SK-N-SH treated with all-trans-retinoic acid at 6 μM for 48 hours (cell line): Measurements from ENCODE around the gene CEP295NL.

Experiments
- CSDC2 ChIP-seq: fragments of 250-450 bp; sonication (Bioruptor Pico); IDR thresholded peaks from 2 replicates; pipeline ENCODE4 v1.5.0; 2020; ENCODE audit warnings: mild to moderate bottlenecking, moderate library complexity
- ESRRG ChIP-seq: fragments of 250-450 bp; sonication (Bioruptor Pico); IDR thresholded peaks from 2 replicates; pipeline ENCODE4 v1.6.1; 2021; ENCODE audit warnings: mild to moderate bottlenecking
- SNAI2 ChIP-seq: fragments of 250-450 bp; sonication (Bioruptor Pico); IDR thresholded peaks from 2 replicates; pipeline ENCODE4 v1.5.0; 2020; ENCODE audit warnings: mild to moderate bottlenecking, moderate library complexity
- ZC3H10 ChIP-seq: fragments of 250-450 bp; sonication (Bioruptor Pico); IDR thresholded peaks from 2 replicates; pipeline ENCODE4 v1.5.1; 2021; ENCODE audit warnings: mild to moderate bottlenecking, moderate library complexity
- ZFP3 ChIP-seq: fragments of 250-450 bp; sonication (Bioruptor Pico); IDR thresholded peaks from 2 replicates; pipeline ENCODE4 v1.5.0; 2020; ENCODE audit warnings: mild to moderate bottlenecking, moderate library complexity
- ZFP30 ChIP-seq: fragments of 450-650 bp; formaldehyde crosslinking; IDR thresholded peaks from 2 replicates; pipeline ENCODE4 v1.5.0; 2022; ENCODE audit warnings: mild to moderate bottlenecking, moderate library complexity
- TF ChIP-seq, protein P1 (sequence below): fragments of 250-450 bp; sonication (Bioruptor Pico); IDR thresholded peaks from 2 replicates; pipeline ENCODE4 v1.5.1; 2020; ENCODE audit warnings: low read depth, mild to moderate bottlenecking, moderate library complexity

GRCh38 chr17:78950870-78951269 lies 47.9 kb upstream of the CEP295NL start:
- no peak for TF ChIP-seq ESRRG (CRISPR knock-in tag)
- TF ChIP-seq SNAI2 (CRISPR knock-in tag), result no peak
- no peak for TF ChIP-seq ZC3H10 (CRISPR knock-in tag)
- TF ChIP-seq, protein P1, sequence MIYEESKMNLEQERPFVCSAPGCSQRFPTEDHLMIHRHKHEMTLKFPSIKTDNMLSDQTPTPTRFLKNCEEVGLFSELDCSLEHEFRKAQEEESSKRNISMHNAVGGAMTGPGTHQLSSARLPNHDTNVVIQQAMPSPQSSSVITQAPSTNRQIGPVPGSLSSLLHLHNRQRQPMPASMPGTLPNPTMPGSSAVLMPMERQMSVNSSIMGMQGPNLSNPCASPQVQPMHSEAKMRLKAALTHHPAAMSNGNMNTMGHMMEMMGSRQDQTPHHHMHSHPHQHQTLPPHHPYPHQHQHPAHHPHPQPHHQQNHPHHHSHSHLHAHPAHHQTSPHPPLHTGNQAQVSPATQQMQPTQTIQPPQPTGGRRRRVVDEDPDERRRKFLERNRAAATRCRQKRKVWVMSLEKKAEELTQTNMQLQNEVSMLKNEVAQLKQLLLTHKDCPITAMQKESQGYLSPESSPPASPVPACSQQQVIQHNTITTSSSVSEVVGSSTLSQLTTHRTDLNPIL, result no peak
- TF ChIP-seq ZFP30 (CRISPR knock-in tag), result no peak
- TF ChIP-seq CSDC2 (CRISPR knock-in tag), result no peak
- TF ChIP-seq ZFP3 (CRISPR knock-in tag), result no peak
